SK-MEL-5 (cell line): ENCODE measurements around the gene TARBP2. TPM values are rescaled to one million over a fixed set of nuclear protein-coding genes. Genes with fewer than 3 reads are reported as not detected.

Source experiments
- DNase-seq: peaks from one replicate; pipeline ENCODE4 v3.0.0-alpha.2; 2016; ENCODE audit warnings: low read depth, low spot score
- in situ Hi-C: cut with HindIII; loops from 2 replicates; pipeline ENCODE4 v1.10.0; 2016; ENCODE audit warnings: low sequenced_read_pairs, high pct_unique_total_duplicates, low pct_unique_long_range_greater_than_20kb
- total RNA-seq: library from RNA; depleted of rRNA; stranded (reverse); fragments of >200 nt; shearing (Covaris generic); gene quantifications from 2 replicates; pipeline ENCODE4 v1.2.3, GENCODE V29; 2014

TARBP2 gene
- total RNA-seq, 1 experiment from 2014 or later: 62.8 TPM

DNA sequence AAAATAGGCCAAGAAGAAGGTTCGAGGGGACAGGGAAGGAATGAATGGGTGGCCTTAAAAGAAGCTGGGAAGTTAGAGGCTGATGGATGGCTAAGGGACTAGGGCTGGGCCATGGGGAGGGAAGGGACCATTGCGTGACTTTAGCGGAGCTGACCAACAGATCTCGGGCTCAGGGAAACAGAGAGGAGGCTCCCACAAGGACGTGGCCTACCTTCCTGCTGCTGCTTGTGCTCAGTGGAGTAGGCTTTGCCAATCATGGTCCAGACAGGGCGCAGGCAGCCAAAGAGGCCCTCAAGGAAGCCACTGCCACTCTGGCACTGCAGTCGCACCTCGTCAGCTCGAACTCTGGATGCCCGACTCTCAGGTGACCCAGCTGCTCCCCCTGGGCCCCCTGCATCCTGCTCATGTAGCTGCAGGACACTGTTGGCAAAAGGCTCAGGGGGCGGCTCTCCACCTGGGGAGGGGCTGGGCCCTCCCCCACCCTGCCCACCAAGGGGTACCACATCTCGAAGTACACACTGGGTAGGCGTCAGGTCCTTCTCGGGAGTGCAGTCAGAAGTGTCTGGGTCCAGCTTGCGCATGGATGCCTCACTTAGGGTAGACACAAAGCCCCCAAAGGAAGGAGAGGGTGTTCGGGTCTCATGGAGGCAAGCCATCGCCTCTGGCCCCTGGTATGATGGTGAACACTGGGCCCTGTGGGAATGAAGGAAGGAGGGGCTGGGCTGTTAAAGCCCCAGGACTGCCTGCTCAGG, 14.2 kb upstream of the TARBP2 start:
- no peak for DNase-seq
- in situ Hi-C loops: no loop called here

GRCh38 chr12:53489242-53489864, 11.7 kb upstream of the TARBP2 start:
- DNase-seq: no peak
- in situ Hi-C loops: no loop called here

DNA sequence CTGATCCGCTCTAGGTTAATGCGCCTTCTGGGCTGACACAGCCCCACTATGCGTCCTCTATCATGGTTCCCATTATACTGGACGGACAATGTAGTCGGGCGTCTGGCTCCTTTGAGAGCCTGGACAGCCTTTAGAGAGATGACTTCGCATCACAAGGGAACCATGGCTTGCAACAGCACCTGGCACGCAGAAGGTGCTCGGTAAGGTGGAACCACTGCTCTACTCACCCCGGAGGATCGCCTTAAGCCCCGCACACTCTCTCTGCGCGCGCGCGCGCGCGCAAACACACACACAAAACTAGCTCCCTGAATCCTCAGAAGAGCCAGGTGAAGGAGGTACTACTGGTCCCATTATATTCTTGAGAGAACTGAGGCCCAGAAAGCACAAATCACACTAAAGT, 8.9 kb upstream of the TARBP2 start:
- DNase-seq: no peak
- in situ Hi-C loops: no loop called here

DNA sequence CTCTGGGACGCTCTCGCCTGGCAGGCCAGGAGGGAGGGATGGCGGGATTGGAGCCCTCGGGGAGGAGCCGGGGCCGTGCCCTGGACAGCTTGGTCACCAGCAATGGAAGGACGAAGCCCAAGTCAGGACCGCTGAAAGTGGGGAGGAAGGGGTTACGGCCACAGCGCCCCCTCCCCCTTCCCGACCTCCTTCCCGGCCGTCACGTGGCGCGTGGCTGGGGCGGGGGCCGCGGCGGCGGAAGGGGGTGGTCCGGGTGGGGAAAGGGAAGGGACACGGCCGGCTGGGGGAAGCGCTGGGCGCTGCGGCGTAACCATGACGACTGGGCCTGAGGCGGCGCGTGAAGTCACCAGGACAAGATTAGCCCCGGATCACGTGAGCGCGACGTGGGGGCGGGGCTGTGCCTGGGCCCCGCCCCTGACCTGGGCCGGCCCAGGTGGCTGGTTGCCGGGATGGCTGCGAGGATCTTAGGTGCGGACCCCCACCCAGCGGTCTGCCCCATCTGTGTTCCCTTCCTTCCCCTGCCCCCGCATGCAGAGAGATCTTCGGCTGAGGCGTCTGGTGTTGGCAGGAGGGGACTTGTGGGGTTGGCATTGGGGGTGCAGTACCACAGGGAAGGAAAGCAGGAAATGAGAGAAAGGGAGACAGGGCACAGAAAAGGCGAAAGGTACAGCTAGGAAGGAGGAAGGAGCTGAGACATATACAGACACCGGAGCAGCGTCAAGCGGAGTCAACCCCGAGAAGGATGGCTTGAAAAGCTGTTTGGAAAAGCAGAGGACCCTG, 8.1 kb upstream of the TARBP2 start:
- in situ Hi-C loops: no loop called here
- peak; percentile 93 for DNase-seq

DNA sequence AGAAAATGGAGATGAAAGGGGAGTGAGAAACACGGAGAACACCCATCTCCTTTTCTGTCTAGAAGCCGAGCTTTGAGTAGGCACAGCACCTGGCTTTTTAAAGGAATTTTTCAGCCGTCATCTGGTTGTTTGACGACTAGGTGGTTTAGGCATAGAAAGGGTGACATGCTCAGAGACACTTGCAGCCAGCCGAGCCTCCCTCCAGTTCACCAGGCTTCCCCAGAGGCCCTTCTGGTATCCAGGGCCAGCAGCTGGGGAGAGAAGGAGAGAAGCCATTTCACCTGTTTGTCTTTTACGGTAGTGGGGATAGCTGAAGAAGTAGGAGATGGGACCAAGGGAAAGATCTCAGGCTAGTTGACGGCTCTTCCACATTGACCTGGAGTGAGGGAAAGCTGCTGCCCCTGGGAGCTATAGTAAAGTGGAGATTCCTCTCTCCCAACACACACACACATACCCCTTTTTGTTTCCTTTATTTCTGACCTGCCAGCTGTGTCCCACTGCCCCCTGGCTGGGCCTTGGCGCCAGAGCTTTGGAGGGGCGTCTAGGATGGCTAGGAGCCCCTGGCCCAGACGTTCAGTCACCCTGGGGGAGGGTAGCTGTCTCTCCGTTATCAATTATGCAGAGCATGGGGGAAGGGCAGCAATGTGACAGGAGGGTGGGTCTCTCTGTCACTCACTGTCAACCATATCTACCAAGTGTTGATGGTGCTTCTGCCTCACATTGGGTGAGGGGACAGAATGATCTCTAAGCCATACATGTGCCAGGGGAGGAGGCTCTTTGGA, 7.3 kb upstream of the TARBP2 start:
- in situ Hi-C loops: no loop called here
- no peak for DNase-seq

DNA sequence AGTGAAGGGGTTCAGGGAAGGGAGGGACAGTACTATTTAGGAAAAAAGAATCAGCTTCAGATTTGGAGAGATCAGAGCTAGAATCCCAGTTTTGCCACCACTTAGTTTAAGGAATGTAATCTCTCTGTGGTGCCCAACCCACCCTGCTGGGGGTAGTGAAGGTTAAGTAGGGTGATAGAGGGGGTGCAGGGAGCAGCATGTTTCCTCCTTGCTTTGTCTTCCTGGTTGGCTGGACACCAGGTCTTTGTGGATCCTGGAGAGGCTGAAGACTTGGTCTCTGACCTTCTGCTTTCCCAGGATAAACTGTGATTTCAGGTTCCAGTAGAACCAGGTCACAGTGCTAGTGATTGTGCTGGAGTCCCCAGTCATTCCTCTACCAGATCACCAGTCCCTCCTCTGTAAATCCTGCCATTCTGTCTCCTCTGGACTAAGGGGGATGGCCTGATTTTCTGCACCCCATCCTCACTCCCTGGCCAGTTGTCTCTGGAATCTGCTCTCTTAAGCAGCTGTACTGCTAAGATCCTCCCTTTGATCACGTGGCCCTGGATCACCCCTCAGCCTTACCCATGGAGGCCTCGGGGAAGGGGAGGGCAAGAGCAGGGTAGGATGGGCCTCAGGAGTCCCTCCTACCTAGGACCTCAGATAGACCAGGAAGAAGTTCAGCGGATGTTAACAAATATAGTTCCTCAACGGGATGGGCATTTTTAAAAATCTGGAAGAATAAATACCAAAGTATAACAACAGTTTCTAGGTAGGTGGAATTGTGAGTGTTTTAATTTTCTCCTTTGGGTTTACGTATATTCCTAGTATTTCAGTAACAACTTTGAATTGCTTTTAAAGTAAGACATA, 5.0 kb upstream of the TARBP2 start:
- peak; percentile 83 for DNase-seq
- in situ Hi-C loops: no loop called here

- in situ Hi-C loops: no loop called here
- no peak for DNase-seq
These were observed 4.4 kb upstream of the TARBP2 start for GRCh38 chr12:53496752-53497032.

- in situ Hi-C loops: no loop called here
- no peak for DNase-seq
These were observed 3.6 kb upstream of the TARBP2 start for GRCh38 chr12:53497461-53497860.

GRCh38 chr12:53498235-53498630, 2.9 kb upstream of the TARBP2 start:
- in situ Hi-C loops: no loop called here
- no peak for DNase-seq

- in situ Hi-C loops: no loop called here
- peak; percentile 55 for DNase-seq
These were observed 1.6 kb upstream of the TARBP2 start, which contains the start of gene MAP3K12 for GRCh38 chr12:53499266-53500141. TSS of gene MAP3K12 (minus strand) at chr12:53499458. CDS start at chr12:53487391, 12,067 bp downstream.

DNA sequence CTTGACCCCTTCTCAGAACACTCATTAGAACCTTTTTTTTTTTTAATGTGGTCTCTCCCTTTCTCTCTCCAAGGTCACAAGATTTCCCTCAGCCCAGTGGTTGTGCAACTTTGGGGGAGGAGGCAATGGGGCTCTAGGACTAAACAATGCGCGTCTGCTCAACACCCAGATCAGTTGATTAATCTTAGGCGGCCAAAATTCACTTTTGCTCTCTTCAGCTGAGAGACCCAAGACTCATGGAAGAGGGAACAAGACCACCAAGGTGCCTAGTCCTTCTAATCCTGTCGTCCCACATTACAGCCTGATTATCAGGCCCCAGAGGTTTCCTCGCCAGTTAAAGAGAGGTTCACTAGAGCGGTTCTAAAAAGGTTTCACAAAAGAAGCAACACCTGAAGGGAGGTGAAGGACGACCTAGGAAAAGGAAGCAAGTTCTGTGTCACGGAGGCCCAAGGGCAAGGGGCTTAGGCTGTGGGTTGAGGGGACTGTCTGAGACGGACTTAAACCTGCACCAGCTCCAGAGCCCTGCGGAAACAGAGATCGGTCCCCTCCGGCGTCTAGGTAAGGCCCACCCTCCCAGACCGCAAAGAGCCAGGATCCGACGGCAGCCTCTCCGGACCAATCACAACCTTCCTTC, 824 bp upstream of the TARBP2 start:
- peak; percentile 68 for DNase-seq
- in situ Hi-C loops: no loop called here

DNA sequence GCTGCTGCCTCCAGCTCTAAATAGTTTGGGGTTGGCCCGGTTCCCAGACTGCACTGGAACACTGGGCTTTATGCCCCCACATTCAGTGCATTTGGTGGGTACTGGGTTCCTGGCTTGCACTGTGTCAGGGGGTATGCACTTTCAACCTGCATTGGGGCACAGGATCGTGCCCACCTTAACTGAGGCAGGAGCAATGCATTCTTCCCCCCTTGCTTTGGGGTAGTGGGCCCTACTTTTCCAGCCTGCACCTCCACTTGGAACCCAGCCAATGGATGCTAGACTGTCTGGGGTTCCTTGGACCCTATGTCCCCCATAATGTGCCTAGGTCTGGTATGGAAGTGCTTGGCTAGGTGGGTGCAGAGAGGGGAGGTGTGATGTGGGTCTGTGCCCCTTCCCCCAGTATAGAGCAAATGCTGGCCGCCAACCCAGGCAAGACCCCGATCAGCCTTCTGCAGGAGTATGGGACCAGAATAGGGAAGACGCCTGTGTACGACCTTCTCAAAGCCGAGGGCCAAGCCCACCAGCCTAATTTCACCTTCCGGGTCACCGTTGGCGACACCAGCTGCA, 615 bp downstream of the TARBP2 start:
- no peak for DNase-seq
- in situ Hi-C loops: no loop called here

DNA sequence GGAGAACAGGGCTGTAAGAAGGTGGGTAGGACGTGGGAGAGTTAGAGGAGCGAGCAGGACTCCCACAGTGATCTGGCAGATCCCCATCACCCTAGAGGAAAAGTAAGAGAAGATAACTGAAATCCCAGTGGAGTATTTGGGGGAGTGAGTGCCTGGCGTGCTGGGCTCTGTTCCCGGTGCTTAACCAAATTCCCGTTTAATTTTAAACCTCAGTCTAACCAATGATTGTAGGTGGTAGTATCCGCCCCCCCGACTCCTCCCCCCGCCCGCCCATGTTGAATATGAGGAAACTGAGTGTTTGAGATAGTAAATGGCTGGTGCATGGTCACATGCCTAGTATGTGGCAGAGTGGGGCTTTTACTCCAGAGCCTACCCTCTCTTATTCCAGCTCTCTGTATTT, 1.2 kb downstream of the TARBP2 start:
- no peak for DNase-seq
- in situ Hi-C loops: no loop called here

- no peak for DNase-seq
- in situ Hi-C loops: no loop called here
These were observed 2.1 kb downstream of the TARBP2 start for GRCh38 chr12:53502983-53503728.
